Measurements from ENCODE around the gene IRF2.

IRF2 gene

DNA sequence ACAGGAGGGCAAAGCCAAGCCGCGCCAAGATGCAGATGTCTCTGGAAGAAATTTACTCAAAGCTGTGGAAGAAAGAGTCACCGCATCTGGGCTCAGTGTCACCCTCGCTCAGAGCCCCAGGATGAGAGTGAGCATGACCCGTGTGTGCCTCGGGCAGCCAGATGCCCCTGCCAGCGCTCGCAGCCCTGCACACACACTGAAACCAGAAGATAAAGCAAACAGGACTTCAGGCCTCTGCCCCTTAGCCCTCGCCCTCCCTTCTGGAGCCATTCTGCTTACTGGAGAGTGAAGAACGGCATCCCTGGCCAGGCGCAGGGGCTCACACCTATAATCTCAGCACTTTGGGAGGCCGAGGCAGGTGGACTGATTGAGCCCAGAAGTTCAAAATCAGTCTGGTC lies 103.0 kb downstream of the IRF2 start:
- whole genome bisulfite sequencing (ENCODE audit: extremely low coverage, insufficient coverage, insufficient read length), result no CpG with 5 or more reads among the region's 12 CpGs

DNA sequence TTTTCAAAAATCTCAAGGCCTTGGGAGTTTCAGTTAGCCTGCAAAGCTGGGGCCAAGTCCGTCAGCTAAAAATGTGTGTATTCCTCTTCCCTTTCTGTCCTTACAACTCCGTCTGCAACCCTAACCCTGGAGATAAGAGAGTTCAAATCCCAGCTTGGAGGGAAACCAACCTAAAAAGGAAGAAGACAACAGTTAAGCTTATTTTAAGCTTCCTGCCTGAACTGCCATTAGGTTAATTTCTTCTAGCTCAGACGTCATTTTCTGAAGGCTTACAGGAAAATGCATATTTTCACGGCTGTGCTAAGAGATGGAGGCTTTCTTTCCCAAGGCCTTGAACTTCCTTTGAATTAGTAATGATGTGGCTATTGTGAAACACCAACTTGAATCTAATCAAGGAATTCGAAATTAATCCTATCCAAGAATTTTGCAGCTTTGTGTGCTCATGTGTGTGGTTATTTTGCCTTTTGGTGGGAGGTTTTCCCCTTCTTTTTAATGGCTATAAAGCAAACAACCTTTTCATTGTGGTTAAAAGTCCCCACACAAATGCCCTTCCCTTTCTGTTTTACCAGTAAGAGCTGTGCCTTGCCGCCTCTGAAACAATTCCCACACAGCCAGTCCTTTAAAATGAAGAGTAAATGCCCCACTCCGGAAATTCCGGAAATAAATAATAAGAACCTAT lies 103.5 kb downstream of the IRF2 start:
- Histone ChIP-seq H3K4me3 (ENCODE audit: low read depth, low read length) (no peak overlapping the region), H3K36me3 (ENCODE audit: control insufficient read depth in 1 of 2, insufficient read depth in 2 of 2, low read length in 2 of 2) (no peaks in the 10 kb centered on the region), H4K12ac (ENCODE audit: low read depth, low read length) (no peak overlapping the region), H3K27ac (ENCODE audit: low read depth, low read length) (no peak overlapping the region), H3K79me2 (ENCODE audit: control insufficient read depth, insufficient read depth, low read length, poor library complexity) (no peaks in the 10 kb centered on the region), H3K4me2 (ENCODE audit: low read length) (no peak overlapping the region), H3K9ac (ENCODE audit: low read length) (no peak overlapping the region), H3K4me1 (ENCODE audit: control insufficient read depth in 1 of 2, insufficient read depth in 2 of 2, low read length in 2 of 2) (no peaks in the 10 kb centered on the region), H2AFZ (ENCODE audit: insufficient read depth, low read length, poor library complexity) (no peak overlapping the region), H3K9me3 (ENCODE audit: insufficient read depth, low read depth, low read length) (no peaks in the 10 kb centered on the region), H2BK5ac (ENCODE audit: low read depth, low read length, poor library complexity) (no peak overlapping the region), H3K4ac (ENCODE audit: low read depth, low read length) (no peak overlapping the region), H2BK120ac (ENCODE audit: insufficient read depth, low read length, poor library complexity) (no peak overlapping the region), H2BK12ac (ENCODE audit: low read length) (no peak overlapping the region), H3K79me1 (ENCODE audit: low read length) (no peaks in the 10 kb centered on the region), H3K14ac (ENCODE audit: low read length) (no peak overlapping the region), H2AK5ac (ENCODE audit: low read length) (no peak overlapping the region), H4K8ac (ENCODE audit: low read depth, low read length) (no peak overlapping the region), H3K18ac (ENCODE audit: low read length) (no peak overlapping the region), H4K91ac (ENCODE audit: low read depth, low read length) (no peak overlapping the region), H3K27me3 (ENCODE audit: insufficient read depth, low read length) (no peaks in the 10 kb centered on the region), H3K23ac (ENCODE audit: low read length) (no peak overlapping the region)
- WGBS (ENCODE audit: extremely low coverage, insufficient coverage, insufficient read length), result no CpG with 5 or more reads among the region's 8 CpGs
- DNase-seq, result no peak

More for the DNA sequence above, 103.0 kb downstream of the IRF2 start:
- Histone ChIP-seq H3K79me1 (ENCODE audit: low read length) (no peaks in the 10 kb centered on the region), H3K4me2 (ENCODE audit: low read length) (no peak overlapping the region), H3K9me3 (ENCODE audit: insufficient read depth, low read depth, low read length) (no peaks in the 10 kb centered on the region), H3K23ac (ENCODE audit: low read length) (no peak overlapping the region), H3K4ac (ENCODE audit: low read depth, low read length) (no peak overlapping the region), H2BK120ac (ENCODE audit: insufficient read depth, low read length, poor library complexity) (no peak overlapping the region), H3K4me3 (ENCODE audit: low read depth, low read length) (no peak overlapping the region), H2AK5ac (ENCODE audit: low read length) (no peak overlapping the region), H3K14ac (ENCODE audit: low read length) (no peak overlapping the region), H2BK5ac (ENCODE audit: low read depth, low read length, poor library complexity) (no peak overlapping the region), H3K18ac (ENCODE audit: low read length) (no peak overlapping the region), H2AFZ (ENCODE audit: insufficient read depth, low read length, poor library complexity) (no peak overlapping the region), H3K27ac (ENCODE audit: low read depth, low read length) (no peak overlapping the region), H3K4me1 (ENCODE audit: control insufficient read depth in 1 of 2, insufficient read depth in 2 of 2, low read length in 2 of 2) (no peaks in the 10 kb centered on the region), H3K36me3 (ENCODE audit: control insufficient read depth in 1 of 2, insufficient read depth in 2 of 2, low read length in 2 of 2) (no peaks in the 10 kb centered on the region), H3K79me2 (ENCODE audit: control insufficient read depth, insufficient read depth, low read length, poor library complexity) (no peaks in the 10 kb centered on the region), H3K9ac (ENCODE audit: low read length) (no peak overlapping the region), H4K8ac (ENCODE audit: low read depth, low read length) (no peak overlapping the region), H2BK12ac (ENCODE audit: low read length) (no peak overlapping the region), H4K12ac (ENCODE audit: low read depth, low read length) (no peak overlapping the region), H4K91ac (ENCODE audit: low read depth, low read length) (no peak overlapping the region), H3K27me3 (ENCODE audit: insufficient read depth, low read length) (no peaks in the 10 kb centered on the region)
- no peak for DNase-seq

DNA sequence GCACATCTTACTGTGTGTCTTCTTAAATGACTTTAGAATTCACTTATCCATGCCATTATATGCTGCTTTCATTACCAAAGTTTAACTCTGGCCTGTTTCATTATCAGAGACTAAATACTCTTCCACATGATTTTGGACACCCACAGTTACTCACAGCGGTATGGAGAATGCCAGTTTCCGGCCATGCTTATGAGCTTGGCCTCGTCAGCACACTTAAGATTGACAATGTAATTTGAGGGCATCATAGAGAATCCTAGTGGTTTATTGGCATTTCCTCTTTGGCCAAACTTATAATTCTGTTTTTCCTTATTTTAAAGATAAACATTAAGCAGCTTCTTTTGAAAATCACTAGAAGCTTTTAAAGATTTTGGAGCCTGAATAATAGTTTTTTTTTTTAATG lies 104.5 kb downstream of the IRF2 start:
- Histone ChIP-seq H2BK12ac (ENCODE audit: low read length) (no peak overlapping the region), H3K27ac (ENCODE audit: low read depth, low read length) (no peak overlapping the region), H2AFZ (ENCODE audit: insufficient read depth, low read length, poor library complexity) (no peak overlapping the region), H4K91ac (ENCODE audit: low read depth, low read length) (no peak overlapping the region), H3K27me3 (ENCODE audit: insufficient read depth, low read length) (no peaks in the 10 kb centered on the region), H3K9me3 (ENCODE audit: insufficient read depth, low read depth, low read length) (no peaks in the 10 kb centered on the region), H2BK120ac (ENCODE audit: insufficient read depth, low read length, poor library complexity) (no peak overlapping the region), H3K4ac (ENCODE audit: low read depth, low read length) (no peak overlapping the region), H3K9ac (ENCODE audit: low read length) (no peak overlapping the region), H3K36me3 (ENCODE audit: control insufficient read depth in 1 of 2, insufficient read depth in 2 of 2, low read length in 2 of 2) (no peaks in the 10 kb centered on the region), H3K18ac (ENCODE audit: low read length) (no peak overlapping the region), H3K23ac (ENCODE audit: low read length) (no peak overlapping the region), H3K79me2 (ENCODE audit: control insufficient read depth, insufficient read depth, low read length, poor library complexity) (no peaks in the 10 kb centered on the region), H3K14ac (ENCODE audit: low read length) (no peak overlapping the region), H2BK5ac (ENCODE audit: low read depth, low read length, poor library complexity) (no peak overlapping the region), H4K12ac (ENCODE audit: low read depth, low read length) (no peak overlapping the region), H2AK5ac (ENCODE audit: low read length) (no peak overlapping the region), H4K8ac (ENCODE audit: low read depth, low read length) (no peak overlapping the region), H3K4me3 (ENCODE audit: low read depth, low read length) (no peak overlapping the region), H3K4me1 (ENCODE audit: control insufficient read depth in 1 of 2, insufficient read depth in 2 of 2, low read length in 2 of 2) (no peaks in the 10 kb centered on the region), H3K4me2 (ENCODE audit: low read length) (no peak overlapping the region), H3K79me1 (ENCODE audit: low read length) (no peaks in the 10 kb centered on the region)
- no CpG with 5 or more reads among the region's 3 CpGs for WGBS (ENCODE audit: extremely low coverage, insufficient coverage, insufficient read length)
- no peak for DNase-seq

DNA sequence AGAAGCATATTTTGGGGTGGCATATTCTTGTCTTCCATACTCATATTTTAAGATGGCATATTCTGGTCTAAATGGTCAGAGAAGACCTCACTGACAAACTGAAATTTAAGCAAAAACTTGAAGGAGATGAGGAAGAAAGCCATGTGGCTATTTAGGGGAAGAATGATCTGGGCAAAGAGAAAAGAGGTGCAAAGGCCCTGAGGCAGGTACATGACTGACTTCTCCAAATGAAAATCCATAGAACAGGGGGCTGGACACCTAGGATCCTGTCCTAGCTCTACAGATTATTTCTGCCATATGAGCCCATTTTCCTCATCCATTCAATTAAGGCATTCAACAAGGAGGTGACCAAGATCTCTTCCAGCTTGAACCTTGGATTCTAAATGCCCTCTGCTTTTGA lies 105.6 kb downstream of the IRF2 start:
- Histone ChIP-seq H2AK5ac (ENCODE audit: low read length) (no peak overlapping the region), H2BK120ac (ENCODE audit: insufficient read depth, low read length, poor library complexity) (no peak overlapping the region), H3K4me2 (ENCODE audit: low read length) (no peak overlapping the region), H3K36me3 (ENCODE audit: control insufficient read depth in 1 of 2, insufficient read depth in 2 of 2, low read length in 2 of 2) (no peaks in the 10 kb centered on the region), H3K79me1 (ENCODE audit: low read length) (no peaks in the 10 kb centered on the region), H3K79me2 (ENCODE audit: control insufficient read depth, insufficient read depth, low read length, poor library complexity) (no peaks in the 10 kb centered on the region), H3K27ac (ENCODE audit: low read depth, low read length) (no peak overlapping the region), H2AFZ (ENCODE audit: insufficient read depth, low read length, poor library complexity) (no peak overlapping the region), H3K18ac (ENCODE audit: low read length) (no peak overlapping the region), H3K4me1 (ENCODE audit: control insufficient read depth in 1 of 2, insufficient read depth in 2 of 2, low read length in 2 of 2) (no peaks in the 10 kb centered on the region), H4K91ac (ENCODE audit: low read depth, low read length) (no peak overlapping the region), H3K14ac (ENCODE audit: low read length) (no peak overlapping the region), H3K9ac (ENCODE audit: low read length) (no peak overlapping the region), H3K23ac (ENCODE audit: low read length) (no peak overlapping the region), H3K27me3 (ENCODE audit: insufficient read depth, low read length) (no peaks in the 10 kb centered on the region), H2BK5ac (ENCODE audit: low read depth, low read length, poor library complexity) (no peak overlapping the region), H4K12ac (ENCODE audit: low read depth, low read length) (no peak overlapping the region), H3K4ac (ENCODE audit: low read depth, low read length) (no peak overlapping the region), H3K9me3 (ENCODE audit: insufficient read depth, low read depth, low read length) (no peaks in the 10 kb centered on the region), H4K8ac (ENCODE audit: low read depth, low read length) (no peak overlapping the region), H2BK12ac (ENCODE audit: low read length) (no peak overlapping the region), H3K4me3 (ENCODE audit: low read depth, low read length) (no peak overlapping the region)
- DNase-seq, result no peak
